Measurements from ENCODE around the gene BMX. TPM values are rescaled to one million over a fixed set of nuclear protein-coding genes. Genes with fewer than 3 reads are reported as not detected.

Gene BMX
- total RNA-seq, result 2.6 TPM

GRCh38 chrX:15500497-15500966, at the start of gene BMX:
BMX (plus strand) TSS chrX:15500807; CDS start chrX:15508354, 7,547 bp downstream.
- peak; percentile 72 for DNase-seq

- DNase-seq, result no peak
Measured at GRCh38 chrX:15451913-15452312, 48.7 kb upstream of the BMX start.

- no peak for DNase-seq
Measured at GRCh38 chrX:15464704-15465103, 35.9 kb upstream of the BMX start.

- DNase-seq, result peak; percentile 5
Measured at GRCh38 chrX:15465347-15465746, 35.3 kb upstream of the BMX start.

GRCh38 chrX:15465896-15466651, 34.5 kb upstream of the BMX start:
- DNase-seq, result no peak

- peak; percentile 45 for DNase-seq
Measured at GRCh38 chrX:15468036-15468435, 32.6 kb upstream of the BMX start.

GRCh38 chrX:15469613-15470012, 31.0 kb upstream of the BMX start:
- DNase-seq, result no peak

- peak; percentile 36 for DNase-seq
Measured at GRCh38 chrX:15471028-15471427, 29.6 kb upstream of the BMX start.

GRCh38 chrX:15472531-15472930, 28.1 kb upstream of the BMX start:
- DNase-seq, result no peak

- no peak for DNase-seq
Measured at GRCh38 chrX:15474028-15474427, 26.6 kb upstream of the BMX start.

- DNase-seq, result no peak
Measured at GRCh38 chrX:15475021-15475420, 25.6 kb upstream of the BMX start.

GRCh38 chrX:15475486-15475885, 25.1 kb upstream of the BMX start:
- no peak for DNase-seq

- DNase-seq, result no peak
Measured at GRCh38 chrX:15483891-15484290, 16.7 kb upstream of the BMX start.

GRCh38 chrX:15492469-15492868, 8.1 kb upstream of the BMX start:
- no peak for DNase-seq

- DNase-seq, result peak; percentile 4
Measured at GRCh38 chrX:15493118-15493962, 7.3 kb upstream of the BMX start, which contains the start of gene PIR. PIR (minus strand) TSS chrX:15493333; CDS start chrX:15491257, 2,076 bp downstream.

GRCh38 chrX:15495801-15496200, 4.8 kb upstream of the BMX start:
- no peak for DNase-seq

GRCh38 chrX:15496824-15497223, 3.8 kb upstream of the BMX start:
- no peak for DNase-seq

GRCh38 chrX:15497865-15498264, 2.7 kb upstream of the BMX start:
- peak; percentile 1 for DNase-seq

GRCh38 chrX:15498741-15499140, 1.9 kb upstream of the BMX start:
- no peak for DNase-seq

GRCh38 chrX:15499976-15500375, 631 bp upstream of the BMX start:
- DNase-seq, result peak; percentile 46

GRCh38 chrX:15501506-15501905, 899 bp downstream of the BMX start:
- DNase-seq, result no peak

- DNase-seq, result no peak
Measured at GRCh38 chrX:15504661-15505060, 4.1 kb downstream of the BMX start.

GRCh38 chrX:15505101-15505500, 4.5 kb downstream of the BMX start:
- no peak for DNase-seq
